NCI-H345 (cell line): ENCODE results near the gene SNED1.

Experiments
- DNase-seq: peaks from one replicate; lab custom pipeline; 2025; lab: John Stamatoyannopoulos, UW

Gene SNED1

DNA sequence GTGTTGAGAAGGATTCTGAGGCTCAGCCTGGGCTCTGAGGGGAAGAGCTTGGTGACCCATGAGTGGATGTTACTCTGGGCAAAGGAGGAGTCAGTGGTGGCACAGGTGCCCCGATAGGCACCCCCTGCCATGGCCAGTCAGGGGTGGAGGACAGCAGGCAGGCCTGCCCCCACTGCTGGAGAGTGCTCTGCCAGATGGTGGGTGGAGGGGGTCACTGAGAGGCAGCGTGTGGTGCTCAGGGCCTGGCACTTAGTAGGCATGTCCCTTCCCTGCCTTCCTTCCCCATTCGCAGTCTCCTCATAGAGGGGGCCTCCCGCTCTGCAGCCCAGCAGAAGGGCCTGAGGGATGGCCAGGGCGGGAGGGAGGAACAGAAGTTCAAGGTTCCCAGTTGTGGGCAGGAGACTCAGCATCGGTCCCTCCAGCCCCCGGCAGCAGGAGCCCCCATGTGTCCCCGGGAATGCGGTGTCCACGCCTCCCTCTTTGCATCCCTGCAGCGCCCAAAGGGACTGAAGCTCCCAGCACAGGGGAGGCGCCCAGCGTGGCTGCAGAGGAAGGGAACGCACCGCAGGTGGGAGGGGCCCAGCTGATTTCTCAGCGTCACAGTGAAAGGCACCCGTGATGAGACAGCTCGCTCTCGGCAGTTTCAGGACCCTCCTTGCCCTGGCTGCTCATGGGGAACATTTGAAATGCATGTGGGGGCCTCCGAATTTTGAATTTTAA is 5.7 kb upstream of the SNED1 start:
- DNase-seq = no peak

DNA sequence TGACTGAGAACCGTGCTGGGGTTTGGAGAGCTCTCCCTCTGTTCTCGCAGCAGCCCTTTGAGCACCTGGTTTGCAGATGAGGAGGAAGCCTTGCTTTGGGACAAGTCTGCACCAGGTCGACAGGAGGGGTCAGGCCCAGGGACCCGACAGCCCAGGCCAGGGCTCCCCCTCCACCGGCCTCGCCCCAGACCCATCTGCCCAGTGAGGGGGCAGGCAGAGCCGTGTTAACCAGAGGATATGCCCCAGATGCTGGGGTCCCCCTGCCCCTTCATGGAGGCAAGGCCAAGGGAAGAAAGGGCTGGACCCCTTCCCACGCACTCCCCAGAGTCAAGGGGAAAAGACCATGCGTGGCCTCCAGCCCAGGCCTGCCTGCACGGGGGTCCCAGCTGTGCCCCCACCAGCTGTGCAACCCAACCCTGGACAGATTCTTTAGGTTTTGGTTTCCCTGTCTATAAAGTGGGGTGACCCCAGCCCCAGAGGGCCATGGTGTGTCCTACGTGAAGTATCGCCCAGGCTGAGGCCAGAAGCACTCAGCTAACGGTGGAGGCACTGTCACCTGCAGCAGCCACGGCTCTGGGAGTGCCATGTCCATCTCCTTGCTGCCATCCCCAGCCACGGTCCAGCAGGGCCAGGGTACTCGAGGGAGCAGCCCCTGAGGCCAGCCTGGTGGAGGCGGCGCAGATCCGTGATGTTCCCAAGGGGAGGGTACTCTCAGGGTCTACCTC is 4.8 kb upstream of the SNED1 start:
- no peak for DNase-seq

DNA sequence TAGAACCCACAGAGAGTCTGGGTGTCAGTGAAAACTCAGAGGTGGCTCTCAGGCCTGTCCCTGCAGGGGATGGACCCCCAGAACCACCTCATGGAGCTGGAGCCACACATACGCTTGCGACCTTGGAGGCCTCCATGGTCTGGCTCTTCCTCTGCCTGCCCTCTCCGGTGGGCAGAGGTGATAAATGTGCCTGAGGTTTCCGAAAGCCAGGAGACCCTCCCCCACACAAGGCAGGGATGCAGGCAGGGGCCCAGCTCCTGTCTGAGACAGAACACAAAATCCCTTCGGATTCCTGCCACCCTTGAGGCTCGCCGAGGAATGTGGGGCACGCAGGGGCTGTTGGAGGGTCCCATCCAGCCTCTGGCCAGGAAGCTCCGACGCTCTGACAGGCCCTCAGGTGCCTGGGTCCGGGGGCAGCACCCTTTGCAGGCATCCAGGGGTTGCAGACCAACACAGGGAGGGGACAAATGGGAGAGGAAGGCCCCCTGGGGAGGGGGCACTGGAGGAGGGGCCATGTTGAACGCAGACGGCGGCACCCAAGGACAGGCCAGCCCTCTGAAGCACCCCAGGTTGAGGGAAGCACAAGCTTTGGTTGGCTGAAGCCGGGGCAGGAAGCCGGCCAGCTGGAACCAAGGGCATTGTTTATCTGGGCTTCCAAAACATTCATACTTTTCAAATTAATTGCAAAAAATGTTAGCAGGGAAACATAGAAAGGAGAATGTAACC is 4.1 kb upstream of the SNED1 start:
- DNase-seq = no peak

DNA sequence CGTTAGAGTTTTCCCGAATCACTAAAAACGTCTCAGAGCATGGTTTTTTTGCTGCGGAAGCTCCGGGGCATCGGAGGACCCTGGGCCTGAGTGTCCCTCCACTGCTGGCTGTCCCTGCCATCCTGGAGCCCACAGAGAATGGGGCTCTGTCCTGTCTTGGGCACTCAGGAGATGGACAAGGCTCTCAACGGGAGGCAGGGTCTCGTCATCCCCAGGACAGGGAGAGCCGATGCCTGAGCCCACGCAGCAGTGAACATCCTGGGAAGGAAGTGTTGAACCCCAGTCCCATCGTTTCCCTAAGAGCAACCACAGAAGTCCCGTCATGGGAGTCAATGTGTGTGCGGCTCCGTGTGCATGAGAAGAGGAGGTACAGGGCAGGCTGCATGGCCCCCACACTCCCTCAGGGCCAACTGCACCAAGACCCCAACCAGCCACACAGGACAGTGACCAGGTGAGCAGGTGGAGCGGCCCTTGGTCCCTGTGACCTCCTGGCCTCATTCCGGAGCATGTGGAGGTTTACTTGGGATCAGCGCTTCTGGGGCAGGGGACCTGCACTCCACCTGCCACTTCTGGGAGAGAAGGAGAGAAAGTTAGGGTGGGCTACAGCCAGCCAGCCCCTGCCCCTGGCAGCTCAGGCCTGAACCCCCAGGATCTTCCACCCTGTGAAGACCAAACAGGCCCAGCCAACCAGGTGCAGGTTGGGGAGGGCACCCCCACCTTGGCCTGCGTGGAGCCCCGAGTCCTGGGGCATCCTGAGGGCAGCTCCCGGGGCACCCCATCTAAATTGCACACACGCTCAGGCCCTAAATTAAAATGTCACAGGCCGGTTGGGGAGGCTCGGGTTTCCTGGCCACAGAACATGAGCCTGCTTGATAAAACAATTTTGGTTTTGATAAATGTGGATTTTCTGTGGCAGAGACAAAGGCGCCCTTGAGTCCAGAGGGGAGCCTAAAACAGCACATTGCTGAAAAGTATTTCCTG is 3.1 kb upstream of the SNED1 start:
- DNase-seq = no peak

DNA sequence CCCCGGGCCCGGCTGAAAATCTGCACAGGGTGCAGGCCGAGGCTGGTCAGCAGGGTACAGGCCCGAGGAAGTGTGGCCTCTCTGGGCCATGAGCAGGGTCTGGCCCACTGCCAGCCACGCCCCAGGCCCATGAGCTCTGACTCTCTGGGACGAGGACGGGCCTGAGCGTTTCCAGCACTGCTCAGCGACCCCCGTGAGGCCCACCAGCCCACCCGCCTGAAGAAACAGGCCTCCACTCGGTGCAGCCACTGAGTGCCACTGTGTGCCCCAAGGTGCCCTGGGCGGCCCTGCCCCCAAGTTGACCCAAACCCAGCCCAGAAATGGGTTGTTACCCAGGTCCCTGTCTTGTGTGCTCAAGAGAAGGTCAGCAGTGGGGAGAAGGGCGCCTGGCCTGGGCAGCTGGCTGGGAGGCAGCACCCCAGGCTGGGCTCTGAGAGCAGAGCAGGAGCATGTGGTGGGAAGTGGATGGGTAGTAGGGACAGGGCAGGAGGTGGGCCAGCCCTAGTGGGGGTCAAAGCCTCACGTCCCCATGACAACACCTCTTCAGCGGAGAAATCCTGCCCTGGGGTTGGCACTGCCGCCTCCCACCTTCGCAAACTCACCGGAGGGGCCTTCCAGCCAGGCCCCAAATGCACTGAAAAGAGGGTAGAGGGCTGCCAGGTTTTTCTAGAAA is 2.1 kb upstream of the SNED1 start:
- DNase-seq = no peak

DNA sequence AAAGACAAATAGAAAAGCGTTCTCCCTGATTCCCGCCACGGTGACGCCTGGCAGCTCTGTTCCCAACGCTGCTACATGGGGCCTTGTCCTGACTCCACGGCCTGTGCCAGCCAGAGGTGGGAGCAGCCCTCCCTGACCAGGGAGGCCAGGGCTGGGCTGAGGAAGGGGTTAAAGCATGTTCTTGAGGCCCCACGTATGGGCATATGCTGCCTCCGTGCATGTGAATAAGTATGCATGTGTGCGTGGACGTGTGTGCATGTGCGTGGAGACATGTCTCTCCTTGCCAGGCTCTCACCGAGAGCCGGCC is 1.6 kb upstream of the SNED1 start:
- no peak for DNase-seq

DNA sequence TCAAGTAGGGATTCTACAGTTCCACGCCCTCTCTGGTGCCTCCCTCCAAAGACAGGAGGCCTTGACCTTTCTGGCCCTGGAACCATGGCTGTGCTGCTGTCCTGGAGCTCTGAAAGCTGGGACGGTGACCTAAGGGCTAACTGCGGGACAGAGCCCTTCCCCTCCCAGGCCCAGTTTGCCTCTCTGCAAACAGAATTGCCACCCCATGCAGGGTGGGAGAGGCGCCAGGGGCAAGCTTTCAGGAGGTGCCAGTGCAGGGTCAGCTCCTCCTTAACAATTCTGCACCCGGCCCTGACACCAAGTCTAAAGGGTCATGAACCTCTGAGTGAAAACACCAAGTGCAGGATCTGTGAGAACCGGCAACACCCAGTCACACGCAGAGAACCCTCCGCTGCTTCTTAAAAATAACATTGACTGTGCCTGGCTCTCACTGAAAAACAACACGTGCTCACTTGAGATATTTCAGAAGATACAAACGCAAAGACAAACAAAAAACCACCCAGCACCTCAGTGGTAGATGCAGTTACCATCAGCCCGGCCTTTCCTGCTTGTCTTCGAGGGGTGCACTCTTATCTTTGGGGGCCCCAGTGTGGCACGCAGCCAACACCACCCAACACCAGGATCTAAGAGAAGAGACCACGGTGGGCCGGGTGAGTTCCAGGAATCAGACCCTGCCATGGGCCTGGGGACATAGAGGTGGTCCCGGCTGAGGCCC is 1.1 kb upstream of the SNED1 start:
- no peak for DNase-seq

GRCh38 chr2:240998706-240998994 is 232 bp downstream of the SNED1 start:
- DNase-seq = no peak

DNA sequence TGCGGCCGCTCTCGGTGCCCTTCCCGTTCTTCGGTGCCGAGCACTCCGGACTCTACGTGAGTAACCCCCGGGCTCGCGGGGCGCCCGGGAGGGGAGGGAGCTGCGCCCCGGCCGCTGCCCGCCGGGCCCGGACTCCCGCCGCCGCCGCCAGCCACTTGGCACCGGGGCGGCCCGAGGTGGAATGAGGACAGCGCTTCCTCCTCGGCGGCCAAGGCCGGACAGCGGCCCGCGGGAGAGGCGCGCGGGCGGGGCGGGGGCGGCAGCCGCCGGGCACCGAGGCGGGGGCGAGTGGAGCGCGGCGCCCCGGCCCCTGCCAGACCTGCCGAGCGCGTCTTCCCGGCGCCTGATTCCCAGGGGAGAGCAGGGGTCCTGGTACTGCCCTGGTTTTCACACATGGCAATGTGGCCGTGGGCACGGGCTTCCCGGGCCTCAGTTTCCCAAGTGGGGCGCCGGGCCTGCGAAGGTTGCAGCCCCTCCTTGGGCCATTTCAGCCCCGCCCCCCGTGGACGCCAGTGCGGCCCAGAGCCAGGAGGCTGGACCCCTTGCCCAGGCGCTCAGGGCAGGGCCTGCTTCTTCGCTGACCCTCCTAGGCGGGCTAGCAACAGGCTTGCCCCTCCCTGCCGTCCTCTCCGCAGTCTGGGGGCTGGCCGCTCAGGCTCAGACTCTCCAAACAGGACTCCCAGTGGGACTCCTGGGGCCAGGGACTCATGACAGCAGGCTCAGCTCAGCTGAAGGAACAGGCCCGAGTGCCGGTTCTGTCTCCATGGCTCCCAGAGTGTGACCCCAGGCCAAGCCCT is 775 bp downstream of the SNED1 start:
- DNase-seq = no peak

DNA sequence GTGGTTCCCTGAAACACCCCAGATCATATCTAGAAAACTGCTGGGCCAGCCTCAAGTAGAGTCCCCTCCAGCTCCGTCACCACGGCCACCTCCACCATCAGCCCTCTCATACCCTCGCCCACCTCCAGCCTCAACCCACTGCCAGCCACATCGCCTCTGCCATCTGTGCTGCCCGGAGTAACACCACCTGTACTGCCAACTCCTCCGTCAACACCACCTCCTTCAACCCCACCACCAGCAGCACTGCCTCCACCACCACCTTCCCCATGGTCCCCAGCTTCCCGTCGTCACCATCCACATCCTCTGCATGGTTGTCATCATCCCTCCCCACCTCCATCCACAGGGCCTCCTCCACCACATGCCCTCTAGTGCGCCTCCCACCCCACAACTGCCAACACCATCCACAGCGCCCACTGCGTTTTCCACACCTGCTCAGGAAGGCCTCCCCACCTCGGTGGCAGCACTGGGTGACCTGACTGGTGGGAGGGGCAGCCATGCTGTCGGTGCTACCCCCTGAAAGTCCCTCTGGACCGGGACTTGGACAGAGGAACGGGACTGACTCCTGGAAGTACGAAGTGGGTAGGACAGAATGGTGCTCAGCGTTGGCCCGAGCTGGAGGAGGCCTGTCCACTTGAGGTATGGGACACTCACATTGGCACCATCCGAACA is 1.6 kb downstream of the SNED1 start:
- DNase-seq = no peak

DNA sequence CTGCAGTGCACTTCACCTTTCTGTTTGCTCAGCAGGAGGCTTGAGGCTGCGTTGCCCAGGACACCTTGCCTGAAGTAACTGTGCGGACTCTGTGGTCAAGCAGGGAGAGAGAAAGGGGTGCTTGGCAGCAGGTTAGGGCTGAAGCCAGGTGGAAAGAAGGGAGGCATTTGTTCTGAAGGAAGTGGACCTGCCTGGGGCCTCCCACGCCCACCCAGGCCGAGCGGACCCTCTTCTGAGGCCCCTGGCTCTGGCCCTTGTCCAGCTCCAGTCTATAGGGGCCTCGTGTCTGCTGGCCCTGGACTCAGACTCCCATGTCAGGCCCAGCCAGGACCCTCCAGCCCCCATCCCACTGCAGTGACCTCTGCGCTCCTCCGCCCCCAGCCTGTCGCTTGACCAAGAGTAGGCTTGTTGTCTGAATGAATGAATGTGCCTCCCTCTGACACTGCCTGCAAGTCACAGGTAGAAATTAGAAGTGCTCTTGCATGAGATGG is 2.5 kb downstream of the SNED1 start:
- peak; percentile 6 for DNase-seq

- DNase-seq = no peak
These were observed 3.2 kb downstream of the SNED1 start for GRCh38 chr2:241001413-241002274.

GRCh38 chr2:241002275-241003046 is 4.0 kb downstream of the SNED1 start:
- DNase-seq = no peak

- DNase-seq = no peak
These were observed 4.6 kb downstream of the SNED1 start for GRCh38 chr2:241003047-241003360.

DNA sequence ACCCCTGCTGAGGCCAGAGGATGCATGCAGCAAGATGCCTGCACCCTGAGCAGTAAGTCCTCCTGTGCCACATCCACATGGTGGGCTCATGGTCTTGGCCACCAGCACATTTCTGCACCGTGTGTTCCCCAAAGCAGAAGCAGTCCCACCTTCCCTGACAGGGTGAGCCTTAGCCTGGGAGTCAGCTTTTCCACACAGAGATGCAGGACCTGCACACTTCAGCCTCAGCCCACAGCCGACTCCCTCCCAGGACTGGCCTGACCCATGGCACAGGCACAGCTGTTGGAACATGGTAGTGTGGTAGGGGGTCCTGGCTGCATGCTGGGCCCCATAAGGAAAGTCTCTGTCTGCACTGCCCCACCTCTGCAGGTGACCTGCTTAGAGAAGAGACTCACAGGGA is 5.0 kb downstream of the SNED1 start:
- no peak for DNase-seq

DNA sequence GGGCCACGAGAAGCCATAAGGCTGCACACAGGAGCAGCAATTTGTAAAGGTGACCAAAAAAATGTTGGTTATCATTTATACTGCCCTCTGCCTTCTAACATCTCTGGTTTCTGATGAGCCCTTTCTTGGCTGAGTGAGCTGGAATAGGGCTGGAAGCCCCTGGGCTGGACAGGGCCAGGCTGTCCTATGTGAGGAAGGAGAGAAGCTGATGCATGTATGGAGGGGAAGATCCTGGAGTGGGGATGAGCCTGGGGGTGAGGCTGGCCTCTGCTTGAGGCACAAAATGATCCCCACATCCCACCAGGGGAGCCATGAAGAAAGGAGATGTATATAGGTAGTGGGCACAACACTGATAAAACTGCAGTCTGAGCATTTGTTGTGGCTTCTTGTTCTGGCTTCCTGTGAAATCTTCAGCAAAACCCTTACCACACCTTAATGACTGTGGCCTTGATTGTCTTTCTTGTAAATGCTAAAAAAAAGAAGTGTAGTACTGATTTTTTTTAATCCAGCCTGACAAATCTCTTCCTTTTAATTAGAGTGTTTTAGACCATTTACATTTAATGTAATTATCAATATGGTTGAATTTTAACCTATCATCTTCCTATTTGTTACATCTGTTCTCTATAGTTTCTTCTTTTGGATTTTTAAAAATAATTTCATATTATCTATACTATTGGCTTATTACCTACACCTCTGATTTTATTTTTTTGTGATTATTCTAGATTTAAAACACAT is 5.6 kb downstream of the SNED1 start:
- no peak for DNase-seq

DNA sequence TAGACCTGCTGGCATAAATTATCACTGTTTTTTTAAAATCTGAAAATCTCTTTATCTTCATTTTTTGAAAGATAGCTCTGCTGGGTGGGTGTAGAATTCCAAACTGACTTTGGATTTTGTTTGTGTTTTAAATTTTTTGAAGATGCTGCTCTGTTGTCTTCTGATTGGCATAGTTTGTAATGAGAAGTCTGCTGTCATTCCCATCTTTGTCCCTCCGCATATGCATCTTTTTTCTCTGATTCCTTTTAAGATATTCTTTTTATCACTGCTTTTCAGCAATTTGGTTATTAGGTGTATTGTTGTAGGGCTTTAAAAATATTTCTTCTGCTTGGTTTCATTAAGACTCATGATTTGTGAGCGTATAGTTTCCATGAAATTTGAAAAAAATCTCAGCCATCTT is 7.2 kb downstream of the SNED1 start:
- DNase-seq = no peak
